ENCODE measurements around the gene PKHD1.

- TF ChIP-seq EZH2 (IDR thresholded peaks at IDR 0.05; ENCODE audit: borderline replicate concordance, low read depth, low read length, poor library complexity, severe bottlenecking): no peak
- TF ChIP-seq CTCF (conservative IDR thresholded peaks at IDR 0.05; ENCODE audit: low read depth, low read length): no peak
These were observed 103.8 kb downstream of the PKHD1 start for GRCh38 chr6:51983564-51983963.
